ENCODE measurements around the gene BAG3.

Gene BAG3

DNA sequence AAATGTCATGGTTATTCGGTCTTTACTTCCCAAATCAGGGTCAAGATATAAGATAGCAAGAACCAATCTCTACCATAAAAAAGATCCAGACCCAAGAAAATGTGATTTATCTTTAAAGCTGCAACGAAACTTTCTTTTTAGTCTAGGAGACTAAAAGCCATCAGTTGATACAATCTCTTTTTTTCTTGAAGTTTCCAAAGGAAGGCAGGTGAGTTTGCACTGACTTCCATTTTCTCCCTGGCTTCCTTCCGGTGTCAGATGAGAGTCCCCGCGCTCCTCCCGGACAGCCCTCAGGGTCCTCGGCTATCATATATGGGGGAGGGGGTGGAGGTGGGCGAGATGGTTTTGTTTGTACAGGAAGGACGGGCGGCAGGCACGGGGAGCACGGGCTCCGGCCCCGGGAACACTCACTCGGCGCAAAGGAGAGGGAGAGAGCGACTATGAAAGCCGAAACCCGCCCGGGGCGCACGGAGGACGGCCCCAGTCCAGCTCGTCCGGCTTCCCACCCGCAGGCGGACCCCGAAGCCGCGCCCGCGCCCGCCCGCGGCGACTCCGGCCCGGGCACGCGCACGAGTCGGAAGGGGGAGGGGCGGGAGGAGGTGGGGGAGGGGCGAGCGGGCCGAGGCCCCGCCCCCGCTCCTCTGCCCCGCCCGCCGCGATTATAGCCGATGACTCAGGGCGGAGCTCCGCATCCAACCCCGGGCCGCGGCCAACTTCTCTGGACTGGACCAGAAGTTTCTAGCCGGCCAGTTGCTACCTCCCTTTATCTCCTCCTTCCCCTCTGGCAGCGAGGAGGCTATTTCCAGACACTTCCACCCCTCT is at the start of gene BAG3:
Gene BAG3 (plus strand): TSS at position 689 of the 822 bp plus-strand sequence. CDS start 296 bp downstream, outside the sequence.
- H3K9me3 ChIP-seq (ENCODE audit: severe bottlenecking), result no peaks in the 10 kb centered on the region
- peak within 1 kb of the TSS; percentile 93 for H3K27ac ChIP-seq (ENCODE audit: poor library complexity, severe bottlenecking)
- peaks cover 24% of the 10 kb centered on the region for H3K36me3 ChIP-seq (ENCODE audit: low read depth)
- peak within 1 kb of the TSS; percentile 93 for H3K4me3 ChIP-seq (ENCODE audit: severe bottlenecking)
- peaks cover 21% of the 10 kb centered on the region for H3K4me1 ChIP-seq (ENCODE audit: insufficient read depth, poor library complexity, severe bottlenecking)
- ATAC-seq (ENCODE audit: low read depth) (peak; percentile 55), DNase-seq (ENCODE audit: low spot score) (peak; percentile 94)
- H3K27me3 ChIP-seq (ENCODE audit: insufficient read depth, poor library complexity, severe bottlenecking), result no peaks in the 10 kb centered on the region
- no peak for TF ChIP-seq CTCF (IDR thresholded peaks at IDR 0.05; ENCODE audit: poor library complexity, severe bottlenecking)

GRCh38 chr10:119602241-119603095 is 48.7 kb upstream of the BAG3 start:
- Histone ChIP-seq H3K36me3 (ENCODE audit: low read depth) (no peaks in the 10 kb centered on the region), H3K9me3 (ENCODE audit: severe bottlenecking) (no peaks in the 10 kb centered on the region), H3K27ac (ENCODE audit: poor library complexity, severe bottlenecking) (no peak overlapping the region), H3K4me1 (ENCODE audit: insufficient read depth, poor library complexity, severe bottlenecking) (peaks cover 4% of the 10 kb centered on the region), H3K4me3 (ENCODE audit: severe bottlenecking) (no peak overlapping the region), H3K27me3 (ENCODE audit: insufficient read depth, poor library complexity, severe bottlenecking) (no peaks in the 10 kb centered on the region)
- TF ChIP-seq CTCF (IDR thresholded peaks at IDR 0.05; ENCODE audit: poor library complexity, severe bottlenecking), result peak; percentile 23
- DNase-seq (ENCODE audit: low spot score) (no peak), ATAC-seq (ENCODE audit: low read depth) (peak; percentile 29; the same call in 1 of the 3 replicates)

DNA sequence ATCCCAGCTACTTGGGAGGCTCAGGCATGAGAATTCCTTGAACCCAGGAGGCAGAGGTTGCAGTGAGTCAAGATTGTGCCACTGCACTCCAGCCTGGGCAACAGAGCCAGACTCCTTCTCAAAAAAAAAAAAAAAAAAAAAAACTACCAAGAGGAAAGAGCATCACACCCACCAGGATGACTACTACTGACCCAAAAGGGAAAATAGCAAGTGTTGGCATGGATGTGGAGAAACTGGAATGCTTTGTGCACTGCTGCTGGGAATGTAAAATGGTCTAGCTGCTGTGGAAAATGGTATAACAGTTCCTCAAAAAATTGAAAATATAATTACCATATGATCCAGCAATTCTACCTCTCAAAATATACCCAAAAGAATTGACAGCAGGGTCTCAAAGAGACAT is 46.7 kb upstream of the BAG3 start:
- ATAC-seq (ENCODE audit: low read depth) (no peak), DNase-seq (ENCODE audit: low spot score) (no peak)
- Histone ChIP-seq H3K4me3 (ENCODE audit: severe bottlenecking) (no peak overlapping the region), H3K27me3 (ENCODE audit: insufficient read depth, poor library complexity, severe bottlenecking) (no peaks in the 10 kb centered on the region), H3K9me3 (ENCODE audit: severe bottlenecking) (no peaks in the 10 kb centered on the region), H3K4me1 (ENCODE audit: insufficient read depth, poor library complexity, severe bottlenecking) (no peaks in the 10 kb centered on the region), H3K27ac (ENCODE audit: poor library complexity, severe bottlenecking) (no peak overlapping the region), H3K36me3 (ENCODE audit: low read depth) (no peaks in the 10 kb centered on the region)
- TF ChIP-seq CTCF (IDR thresholded peaks at IDR 0.05; ENCODE audit: poor library complexity, severe bottlenecking), result no peak

DNA sequence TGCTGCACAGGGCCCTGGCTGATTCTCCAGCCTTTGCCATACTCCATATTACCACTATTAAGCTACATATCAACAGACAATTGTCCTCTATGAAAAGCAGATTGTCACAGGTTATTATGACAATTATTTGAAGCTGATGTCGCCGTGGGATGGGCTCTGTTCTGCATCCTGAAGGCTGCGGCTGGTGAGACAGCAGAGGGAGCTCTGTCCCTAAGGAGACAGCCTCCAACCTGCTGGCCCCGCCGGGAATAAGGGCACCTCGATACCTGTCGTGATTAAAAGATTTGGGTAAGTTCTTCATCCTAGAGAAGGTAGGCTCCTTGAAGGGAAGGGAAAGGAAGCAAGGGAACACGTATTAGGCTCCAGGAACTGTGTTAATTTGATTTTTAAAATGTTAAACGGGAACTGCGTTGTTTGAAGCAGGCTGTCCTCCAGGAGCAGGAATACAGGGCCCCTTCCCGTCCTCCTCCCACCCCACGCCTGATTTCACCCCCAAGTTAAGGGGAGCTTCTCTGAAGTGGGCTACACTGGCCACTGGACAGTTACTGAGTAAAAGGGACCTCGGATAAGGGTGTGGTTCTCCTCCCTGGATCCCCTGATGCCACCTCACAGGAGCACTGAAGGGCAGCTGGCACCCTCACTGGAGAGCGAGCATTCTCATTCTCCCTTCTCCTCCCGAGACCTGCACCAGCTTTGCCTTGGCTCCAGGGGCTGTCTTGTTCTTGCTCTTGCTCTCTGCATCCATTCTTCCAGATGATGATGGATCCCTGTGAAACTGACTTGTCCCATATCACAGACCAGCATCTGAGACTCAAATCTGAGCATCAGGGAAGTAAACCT is 42.6 kb upstream of the BAG3 start:
- no peak overlapping the region for H3K27ac ChIP-seq (ENCODE audit: poor library complexity, severe bottlenecking)
- H3K27me3 ChIP-seq (ENCODE audit: insufficient read depth, poor library complexity, severe bottlenecking), result no peaks in the 10 kb centered on the region
- DNase-seq (ENCODE audit: low spot score), result no peak
- ATAC-seq (ENCODE audit: low read depth), result peak; percentile 98
- no peaks in the 10 kb centered on the region for H3K9me3 ChIP-seq (ENCODE audit: severe bottlenecking)
- no peaks in the 10 kb centered on the region for H3K4me1 ChIP-seq (ENCODE audit: insufficient read depth, poor library complexity, severe bottlenecking)
- H3K36me3 ChIP-seq (ENCODE audit: low read depth), result no peaks in the 10 kb centered on the region
- TF ChIP-seq CTCF (IDR thresholded peaks at IDR 0.05; ENCODE audit: poor library complexity, severe bottlenecking), result peak; percentile 89
- H3K4me3 ChIP-seq (ENCODE audit: severe bottlenecking), result no peak overlapping the region
